Hepatocyte (in vitro differentiated cells): ENCODE measurements around the gene LENG8.

Experiments
- CTCF ChIP-seq: fragments of 200-600 bp; sonication (generic); IDR thresholded peaks from 2 replicates; pipeline ENCODE4 v1.5.1; 2016; ENCODE audit warnings: antibody characterized with exemption, mild to moderate bottlenecking; ENCODE audit not compliant: poor library complexity
- EZH2phosphoT487 ChIP-seq: fragments of 200-600 bp; sonication (generic); IDR thresholded peaks from one replicate; pipeline ENCODE4 v1.6.1; 2018; ENCODE audit warnings: antibody characterized with exemption, mild to moderate bottlenecking, low read depth, moderate library complexity; ENCODE audit not compliant: unreplicated experiment, severe bottlenecking

- no peak for TF ChIP-seq CTCF
- TF ChIP-seq EZH2phosphoT487, result no peak
Observed at GRCh38 chr19:54421169-54421516, 27.9 kb upstream of the LENG8 start.
